HEK293 (cell line): Measurements from ENCODE around the gene ST7L.

ENCODE experiments used
- CTCF ChIA-PET: fragments of 350-600 bp; formaldehyde crosslinking; extraction: SDS; loops from one replicate; lab custom pipeline; 2021; ENCODE audit warnings: antibody characterized with exemption; lab: Yijun Ruan, JAX
- POLR2A ChIA-PET: fragments of 300-600 bp; formaldehyde crosslinking; extraction: SDS; loops from one replicate; lab custom pipeline; 2020; ENCODE audit warnings: antibody characterized with exemption, inconsistent platforms; lab: Yijun Ruan, JAX
- H3K27ac ChIP-seq: fragments of 200-500 bp; sonication (Bioruptor generic); 2 replicates; pipeline ENCODE4 v1.5.1; 2014; ENCODE audit warnings: low read depth, low read length, control low read depth, inconsistent platforms; ENCODE audit errors: extremely low read depth
- H3K36me3 ChIP-seq, 2 experiments: fragments of 200-500 bp in 1 of 2; sonication (Bioruptor generic) in 1 of 2; 1 replicate in 1 of 2; 2 replicates in 1 of 2; pipeline ENCODE4 v1.5.1; 2014 to 2017; ENCODE audit warnings: inconsistent platforms in 2 of 2, low read length in 2 of 2; ENCODE audit not compliant: control insufficient read depth in 2 of 2, insufficient read depth in 1 of 2
- H3K4me1 ChIP-seq: fragments of 200-500 bp; sonication (Bioruptor generic); 2 replicates; pipeline ENCODE4 v1.5.1; 2014; ENCODE audit warnings: mild to moderate bottlenecking, low read length, inconsistent platforms; ENCODE audit not compliant: control insufficient read depth, insufficient read depth
- H3K4me3 ChIP-seq: 2 replicates; pipeline ENCODE4 v1.5.1; 2011; ENCODE audit warnings: low read depth, mild to moderate bottlenecking, control low read depth, low read length, moderate library complexity
- H3K9me3 ChIP-seq: fragments of 200-500 bp; sonication (Bioruptor generic); 2 replicates; pipeline ENCODE4 v1.5.1; 2014; ENCODE audit warnings: low read depth, low read length, inconsistent platforms; ENCODE audit not compliant: control insufficient read depth, insufficient read depth
- EGR2 ChIP-seq: fragments of 450-650 bp; formaldehyde crosslinking; IDR thresholded peaks from 2 replicates; pipeline ENCODE4 v1.5.1; 2016; ENCODE audit warnings: low read depth, missing biosample characterization, missing genetic modification characterization
- FEZF1 ChIP-seq: fragments of 450-650 bp; formaldehyde crosslinking; IDR thresholded peaks from 2 replicates; pipeline ENCODE4 v1.5.1; 2016; ENCODE audit warnings: missing biosample characterization, missing genetic modification characterization
- KLF1 ChIP-seq: fragments of 450-650 bp; formaldehyde crosslinking; IDR thresholded peaks from 2 replicates; pipeline ENCODE4 v1.5.1; 2016; ENCODE audit warnings: missing biosample characterization, missing genetic modification characterization
- KLF8 ChIP-seq: fragments of 450-650 bp; formaldehyde crosslinking; IDR thresholded peaks from 2 replicates; pipeline ENCODE4 v1.5.1; 2016; ENCODE audit warnings: missing biosample characterization, missing genetic modification characterization
- PRDM1 ChIP-seq: fragments of 450-650 bp; formaldehyde crosslinking; IDR thresholded peaks from 2 replicates; pipeline ENCODE4; 2016; ENCODE audit warnings: missing biosample characterization, missing genetic modification characterization
- PRDM6 ChIP-seq: fragments of 450-650 bp; formaldehyde crosslinking; IDR thresholded peaks from 2 replicates; pipeline ENCODE4 v1.5.1; 2017; ENCODE audit warnings: missing biosample characterization, missing genetic modification characterization
- REST ChIP-seq: fragments of 450-650 bp; formaldehyde crosslinking; IDR thresholded peaks from 2 replicates; pipeline ENCODE4 v1.5.1; 2016; ENCODE audit warnings: missing biosample characterization, missing genetic modification characterization
- SCRT1 ChIP-seq: fragments of 450-650 bp; formaldehyde crosslinking; IDR thresholded peaks from 2 replicates; pipeline ENCODE4 v1.5.1; 2016; ENCODE audit warnings: missing biosample characterization, missing genetic modification characterization, borderline replicate concordance
- SCRT2 ChIP-seq: fragments of 450-650 bp; formaldehyde crosslinking; IDR thresholded peaks from 2 replicates; pipeline ENCODE4 v1.5.1; 2016; ENCODE audit warnings: missing biosample characterization, missing genetic modification characterization
- TRIM28 ChIP-seq: IDR thresholded peaks from 2 replicates; pipeline ENCODE4 v1.6.1; 2011; ENCODE audit warnings: low read length, control low read depth, borderline replicate concordance
- ZBTB11 ChIP-seq: fragments of 450-650 bp; formaldehyde crosslinking; conservative IDR thresholded peaks from 2 replicates; pipeline ENCODE4 v1.5.1; 2016; ENCODE audit warnings: low read depth, missing biosample characterization, missing genetic modification characterization
- ZFP69B ChIP-seq: fragments of 450-650 bp; formaldehyde crosslinking; IDR thresholded peaks from 2 replicates; pipeline ENCODE4 v1.5.1; 2016; ENCODE audit warnings: missing biosample characterization, missing genetic modification characterization
- ZNF132 ChIP-seq: fragments of 450-650 bp; formaldehyde crosslinking; IDR thresholded peaks from 2 replicates; pipeline ENCODE4 v1.5.1; 2017; ENCODE audit warnings: missing biosample characterization, missing genetic modification characterization, borderline replicate concordance
- ZNF146 ChIP-seq: fragments of 450-650 bp; formaldehyde crosslinking; IDR thresholded peaks from 2 replicates; pipeline ENCODE4 v1.5.1; 2016; ENCODE audit warnings: missing biosample characterization, missing genetic modification characterization
- ZNF19 ChIP-seq: fragments of 450-650 bp; formaldehyde crosslinking; IDR thresholded peaks from 2 replicates; pipeline ENCODE4; 2016; ENCODE audit warnings: missing biosample characterization, missing genetic modification characterization, low read depth
- ZNF202 ChIP-seq: fragments of 450-650 bp; formaldehyde crosslinking; IDR thresholded peaks from 2 replicates; pipeline ENCODE4 v1.5.1; 2016; ENCODE audit warnings: missing biosample characterization, missing genetic modification characterization, borderline replicate concordance
- ZNF416 ChIP-seq: fragments of 450-650 bp; formaldehyde crosslinking; IDR thresholded peaks from 2 replicates; pipeline ENCODE4 v1.5.1; 2016; ENCODE audit warnings: missing biosample characterization, missing genetic modification characterization
- ZNF423 ChIP-seq: fragments of 450-650 bp; formaldehyde crosslinking; IDR thresholded peaks from 2 replicates; pipeline ENCODE4 v1.5.1; 2016; ENCODE audit warnings: missing biosample characterization, missing genetic modification characterization
- ZNF488 ChIP-seq: fragments of 450-650 bp; formaldehyde crosslinking; IDR thresholded peaks from 2 replicates; pipeline ENCODE4 v1.5.1; 2016; ENCODE audit warnings: missing biosample characterization, missing genetic modification characterization
- ZNF529 ChIP-seq: fragments of 450-650 bp; formaldehyde crosslinking; IDR thresholded peaks from 2 replicates; pipeline ENCODE4 v1.5.1; 2017; ENCODE audit warnings: missing genetic modification characterization, missing biosample characterization; ENCODE audit not compliant: insufficient replicate concordance
- ZNF624 ChIP-seq: fragments of 450-650 bp; formaldehyde crosslinking; IDR thresholded peaks from 2 replicates; pipeline ENCODE4 v1.5.1; 2017; ENCODE audit warnings: missing biosample characterization, missing genetic modification characterization
- ZNF629 ChIP-seq: fragments of 450-650 bp; formaldehyde crosslinking; IDR thresholded peaks from 2 replicates; pipeline ENCODE4 v1.5.1; 2017; ENCODE audit warnings: missing biosample characterization, missing genetic modification characterization
- ZNF658 ChIP-seq: fragments of 450-650 bp; formaldehyde crosslinking; IDR thresholded peaks from 2 replicates; pipeline ENCODE4; 2016; ENCODE audit warnings: missing biosample characterization, missing genetic modification characterization
- ZNF777 ChIP-seq: fragments of 450-650 bp; formaldehyde crosslinking; IDR thresholded peaks from 2 replicates; pipeline ENCODE4 v1.5.1; 2017; ENCODE audit warnings: missing biosample characterization, missing genetic modification characterization, borderline replicate concordance
- ZNF791 ChIP-seq: fragments of 450-650 bp; formaldehyde crosslinking; IDR thresholded peaks from 2 replicates; pipeline ENCODE4 v1.5.1; 2016; ENCODE audit warnings: missing biosample characterization, missing genetic modification characterization
- ZNF843 ChIP-seq: fragments of 450-650 bp; formaldehyde crosslinking; IDR thresholded peaks from 2 replicates; pipeline ENCODE4 v1.5.1; 2016; ENCODE audit warnings: missing biosample characterization, missing genetic modification characterization
- ZSCAN30 ChIP-seq: fragments of 450-650 bp; IDR thresholded peaks from 2 replicates; pipeline ENCODE4 v1.5.1; 2018; ENCODE audit warnings: missing biosample characterization, mild to moderate bottlenecking, missing genetic modification characterization, moderate library complexity
- ZXDB ChIP-seq: fragments of 450-650 bp; formaldehyde crosslinking; IDR thresholded peaks from 2 replicates; pipeline ENCODE4 v1.5.1; 2016; ENCODE audit warnings: missing biosample characterization, missing genetic modification characterization

ST7L gene

GRCh38 chr1:112548547-112548946, 70.4 kb downstream of the ST7L start:
- no peak overlapping the region for H3K4me3 ChIP-seq
- TF ChIP-seq ZNF624 (tag by site-specific recombination): no peak
- peak; percentile 3; the same call in 1 of the 2 replicates for TF ChIP-seq ZNF423 (tag by site-specific recombination)
- TF ChIP-seq ZNF658 (tag by site-specific recombination): no peak
- TF ChIP-seq PRDM1 (tag by site-specific recombination): no peak
- TF ChIP-seq KLF8 (tag by site-specific recombination): no peak
- TF ChIP-seq ZXDB (tag by site-specific recombination): 0 out of 2 replicates have a peak, but pooled peaks have one; percentile 28
- TF ChIP-seq FEZF1 (tag by site-specific recombination): peak; percentile 98
- TF ChIP-seq ZNF791: no peak
- no peak for TF ChIP-seq REST (tag by site-specific recombination)
- TF ChIP-seq ZNF132 (tag by site-specific recombination): no peak
- TF ChIP-seq ZNF529: no peak
- peak; percentile 80 for TF ChIP-seq ZNF843
- TF ChIP-seq ZNF19: no peak
- TF ChIP-seq PRDM6 (tag by site-specific recombination): peak; percentile 94
- 0 out of 2 replicates have a peak, but pooled peaks have one; percentile 24 for TF ChIP-seq ZBTB11
- TF ChIP-seq ZSCAN30 (tag by site-specific recombination): 0 out of 2 replicates have a peak, but pooled peaks have one; percentile 26
- TF ChIP-seq TRIM28: 0 out of 2 replicates have a peak, but pooled peaks have one; percentile 64
- no peak for TF ChIP-seq ZNF416 (tag by site-specific recombination)
- TF ChIP-seq, all 188 proteins: peak for 8
- Histone ChIP-seq H3K36me3 (no peaks in the 10 kb centered on the region; a peak in 1 of 3 replicates), H3K9me3 (no peaks in the 10 kb centered on the region), H3K27ac (peak overlapping the region; percentile 27; the same call in 1 of the 2 replicates), H3K4me1 (0 out of 2 replicates have a peak, but pooled peaks cover 3% of the 10 kb centered on the region)
- ChIA-PET CTCF (no interaction called here), POLR2A (no interaction called here)

- ChIA-PET CTCF (no interaction called here), POLR2A (interaction anchor here (0.7 kb wide), 1 partner anchor 725 kb away, joined by 3 read pairs; no protein-coding TSS in a partner anchor)
- TF ChIP-seq ZNF777 (tag by site-specific recombination) (no peak), ZNF529 (no peak), ZNF488 (tag by site-specific recombination) (no peak), SCRT2 (tag by site-specific recombination) (peak; percentile 79), SCRT1 (0 out of 2 replicates have a peak, but pooled peaks have one; percentile 30), ZNF202 (tag by site-specific recombination) (no peak), ZNF629 (tag by site-specific recombination) (no peak), EGR2 (tag by site-specific recombination) (no peak), KLF1 (no peak), ZNF146 (tag by site-specific recombination) (no peak), ZFP69B (tag by site-specific recombination) (no peak)
- Histone ChIP-seq H3K4me1 (0 out of 2 replicates have a peak, but pooled peaks cover 3% of the 10 kb centered on the region), H3K36me3 (peaks cover 2 to 7% of the 10 kb centered on the region in 2 experiments; a peak in 2 of 3 replicates), H3K27ac (no peak overlapping the region), H3K4me3 (no peak overlapping the region), H3K9me3 (no peaks in the 10 kb centered on the region)
These were observed 72.9 kb downstream of the ST7L start for GRCh38 chr1:112546076-112546475.
